GM13976 (cell line): ENCODE results near the gene ITGA1.
A peak's percentile ranks its signal among the peaks of the same experiment; 100 is the strongest.

Experiments used
- DNase-seq: peaks from one replicate; pipeline ENCODE4 v3.0.0; 2012; ENCODE audit warnings: low spot score
- CTCF ChIP-seq: IDR thresholded peaks from 2 replicates; pipeline ENCODE4 v1.5.1; 2012; ENCODE audit warnings: borderline replicate concordance, mild to moderate bottlenecking; ENCODE audit not compliant: insufficient read depth; ENCODE audit errors: extremely low read depth, missing control alignments, control extremely low read depth
- in situ Hi-C: fragments of 300-500 bp; cut with MboI; formaldehyde crosslinking; loops from one replicate; pipeline ENCODE4 v1.12.0; 2022; ENCODE audit warnings: low sequenced_read_pairs, mixed read lengths, inconsistent platforms; ENCODE audit not compliant: unreplicated experiment

ITGA1 gene

GRCh38 chr5:52999344-52999949 lies 211.7 kb downstream of the ITGA1 start:
- in situ Hi-C loops = no loop called here
- no peak for TF ChIP-seq CTCF
- no peak for DNase-seq

DNA sequence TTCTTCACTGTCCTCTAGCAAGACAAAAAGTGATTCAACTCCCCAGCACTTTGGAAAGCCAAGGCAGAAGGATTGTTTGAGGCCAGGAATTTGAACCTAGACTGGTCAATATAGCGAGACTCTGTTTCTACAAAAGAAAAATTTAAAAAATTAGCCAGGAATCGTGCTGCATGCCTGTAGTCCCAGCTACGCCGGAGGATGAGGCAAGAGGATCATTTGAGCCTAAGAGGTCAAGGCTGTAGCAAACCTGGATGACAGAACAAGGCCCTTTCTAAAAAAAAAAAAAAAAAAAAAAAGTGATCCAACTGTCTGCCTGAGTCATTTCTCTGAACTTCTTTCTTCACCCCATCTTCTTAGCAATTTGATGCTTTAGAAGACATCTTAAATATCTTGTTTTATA lies 213.8 kb downstream of the ITGA1 start:
- TF ChIP-seq CTCF = no peak
- no peak for DNase-seq
- in situ Hi-C loops = no loop called here

DNA sequence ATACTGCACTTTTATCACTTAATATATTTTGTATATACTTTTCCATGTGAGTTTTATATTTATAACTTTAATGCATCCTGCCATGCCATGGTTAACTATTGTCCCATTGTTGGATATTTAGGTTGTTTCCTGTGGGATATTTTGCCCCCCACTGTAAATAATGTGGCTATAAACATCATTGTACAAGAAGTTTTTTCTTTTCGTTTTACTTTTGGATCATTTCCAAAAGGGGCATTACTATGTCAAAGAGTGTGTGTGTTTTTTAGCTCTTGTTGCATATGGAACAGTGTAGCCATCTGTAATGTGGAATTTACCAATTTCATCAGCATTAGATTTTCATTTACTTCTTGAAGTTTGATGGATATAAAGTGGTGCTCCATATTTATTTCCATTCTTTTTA lies 214.8 kb downstream of the ITGA1 start:
- in situ Hi-C loops = no loop called here
- DNase-seq = no peak
- TF ChIP-seq CTCF = no peak

DNA sequence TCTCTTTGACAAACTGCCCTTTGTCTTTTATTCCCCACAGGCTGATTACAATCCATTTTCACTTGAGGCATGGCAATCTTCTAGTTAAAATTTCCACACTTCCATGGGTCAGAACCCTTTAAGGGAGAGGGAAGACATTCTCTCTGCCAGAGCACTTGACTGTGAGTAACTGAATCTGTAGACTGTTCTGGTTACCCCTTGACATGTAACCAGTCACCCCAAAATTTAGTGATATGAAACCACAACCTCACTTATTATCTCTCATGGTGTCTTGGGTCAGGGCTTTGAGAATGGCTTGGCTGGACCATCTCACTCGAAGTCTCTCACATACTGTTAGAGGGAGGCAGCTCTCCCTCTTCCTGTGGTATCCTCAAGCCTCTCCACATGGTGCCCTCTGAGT lies 215.4 kb downstream of the ITGA1 start:
- in situ Hi-C loops = no loop called here
- DNase-seq = no peak
- TF ChIP-seq CTCF = no peak

GRCh38 chr5:53006911-53007890 lies 219.5 kb downstream of the ITGA1 start:
- in situ Hi-C loops = no loop called here
- no peak for TF ChIP-seq CTCF
- DNase-seq = no peak

DNA sequence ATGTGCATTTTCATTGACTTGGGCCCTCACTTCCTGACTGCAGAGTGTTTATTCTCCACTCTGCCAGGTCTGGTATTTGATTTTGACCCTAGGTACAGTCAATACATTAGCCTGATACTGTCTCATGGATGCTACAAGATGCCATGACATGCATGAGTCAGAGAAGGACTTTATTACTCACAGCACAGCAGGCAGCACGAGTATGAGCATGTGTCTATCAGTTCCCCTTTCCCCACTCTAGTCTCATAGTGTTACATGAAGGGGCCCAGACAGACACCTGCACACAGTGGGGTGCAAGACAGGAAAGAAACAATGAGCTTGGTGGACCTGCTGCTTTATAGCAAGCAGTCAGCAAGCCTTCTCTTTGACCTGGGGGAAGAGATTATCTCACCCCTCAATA lies 221.0 kb downstream of the ITGA1 start:
- peak; percentile 20 for DNase-seq
- in situ Hi-C loops = no loop called here
- no peak for TF ChIP-seq CTCF
